Endothelial cell of umbilical vein (primary cell): Measurements from ENCODE around the gene GLDN. TPM values are rescaled to one million over a fixed set of nuclear protein-coding genes. Genes with fewer than 3 reads are reported as not detected.

Source experiments
- BruUV-seq: library from RNA; stranded (reverse); fragments of 400-500 nt; replicated peaks from 2 replicates; lab custom pipeline; 2021; lab: Mats Ljungman, UMichigan
- CTCF ChIA-PET: fragments of 300-600, 350-600 bp; sonication (Branson Sonifier 250); formaldehyde crosslinking; loops from one replicate; lab custom pipeline; 2021; ENCODE audit warnings: antibody characterized with exemption, inconsistent platforms; lab: Charles Lee
- POLR2A ChIA-PET: fragments of 300-600, 350-600 bp; sonication (Branson Sonifier 250); formaldehyde crosslinking; loops from one replicate; lab custom pipeline; 2021; ENCODE audit warnings: antibody characterized with exemption, inconsistent platforms; lab: Charles Lee
- DNase-seq: peaks from one replicate; pipeline ENCODE4 v3.0.0-alpha.2; 2011; ENCODE audit warnings: low read depth, low spot score
- FAIRE-seq: peaks from 2 replicates; lab custom pipeline; 2011; peaks lifted over from hg19 to GRCh38; lab: Jason Lieb, UNC
- H2AFZ ChIP-seq: 2 replicates; pipeline ENCODE4 v1.6.0; 2012; ENCODE audit warnings: low read depth, low read length, control low read depth, inconsistent platforms
- H3K27ac ChIP-seq: 2 replicates; pipeline ENCODE4 v1.5.1; 2011; ENCODE audit warnings: low read depth, mild to moderate bottlenecking, control low read depth, low read length, moderate library complexity; ENCODE audit not compliant: insufficient read depth
- H3K27me3 ChIP-seq, 2 experiments: 2 replicates each; pipeline versions ENCODE4 v1.6.0 to v1.6.1; 2011; ENCODE audit warnings: low read length in 2 of 2, mixed read lengths in 1 of 2; ENCODE audit not compliant: control insufficient read depth in 2 of 2, insufficient read depth in 2 of 2
- H3K36me3 ChIP-seq, 2 experiments: 2 replicates in 1 of 2; 3 replicates in 1 of 2; pipeline ENCODE4 v1.5.1; 2011; ENCODE audit warnings: low read length in 2 of 2, mild to moderate bottlenecking in 1 of 2, moderate library complexity in 1 of 2; ENCODE audit not compliant: control insufficient read depth in 2 of 2, insufficient read depth in 2 of 2; ENCODE audit errors: extremely low read depth in 1 of 2
- H3K4me1 ChIP-seq: 3 replicates; pipeline ENCODE4 v1.5.1; 2011; ENCODE audit warnings: mild to moderate bottlenecking, low read length; ENCODE audit not compliant: control insufficient read depth, insufficient read depth; ENCODE audit errors: extremely low read depth
- H3K4me2 ChIP-seq: 2 replicates; pipeline ENCODE4 v1.6.1; 2011; ENCODE audit warnings: low read length, control low read depth, mixed read lengths; ENCODE audit not compliant: insufficient read depth
- H3K4me3 ChIP-seq, 3 experiments: fragments of 200-600 bp in 1 of 3; sonication (generic), shearing (Covaris generic) in 1 of 3; replicated peaks in 1 of 3; 2 replicates each; pipeline ENCODE4 v1.5.1; 2011 to 2016; ENCODE audit warnings: control low read depth in 3 of 3, low read length in 3 of 3, mild to moderate bottlenecking in 2 of 3, inconsistent platforms in 1 of 3, low read depth in 1 of 3, moderate library complexity in 1 of 3; ENCODE audit not compliant: insufficient read depth in 1 of 3
- H3K79me2 ChIP-seq: 2 replicates; pipeline ENCODE4 v1.6.0; 2012; ENCODE audit warnings: low read length, inconsistent platforms; ENCODE audit not compliant: control insufficient read depth, insufficient read depth
- H3K9ac ChIP-seq: replicated peaks from 2 replicates; pipeline ENCODE3; 2011; ENCODE audit warnings: low read length, control low read depth; ENCODE audit not compliant: insufficient read depth; ENCODE audit errors: extremely low read depth
- H3K9me1 ChIP-seq: replicated peaks from 3 replicates; pipeline ENCODE4 v1.6.0; 2011; ENCODE audit warnings: mild to moderate bottlenecking, low read length; ENCODE audit not compliant: control insufficient read depth, insufficient read depth; ENCODE audit errors: extremely low read depth
- H3K9me3 ChIP-seq: replicated peaks from 2 replicates; pipeline ENCODE4 v1.5.1; 2012; ENCODE audit warnings: low read length, inconsistent platforms; ENCODE audit not compliant: control insufficient read depth, insufficient read depth
- H4K20me1 ChIP-seq: replicated peaks from 2 replicates; pipeline ENCODE3; 2011; ENCODE audit warnings: mild to moderate bottlenecking, low read length; ENCODE audit not compliant: control insufficient read depth, insufficient read depth; ENCODE audit errors: extremely low read depth
- CTCF ChIP-seq, 2 donors: IDR thresholded peaks; 1 replicate in 1 of 2; 2 replicates in 1 of 2; pipeline ENCODE4 v1.5.1; 2011; ENCODE audit warnings: low read length in 2 of 2, mild to moderate bottlenecking in 2 of 2, moderate library complexity in 2 of 2, control low read depth in 1 of 2, inconsistent platforms in 1 of 2, low read depth in 1 of 2; ENCODE audit not compliant: insufficient read depth in 1 of 2; ENCODE audit errors: extremely low read depth in 1 of 2
- EZH2 ChIP-seq: IDR thresholded peaks from 2 replicates; pipeline ENCODE4 v1.6.1; 2012; ENCODE audit warnings: borderline replicate concordance, low read depth, mild to moderate bottlenecking, moderate library complexity, low read length, inconsistent platforms; ENCODE audit not compliant: severe bottlenecking
- FOS ChIP-seq: IDR thresholded peaks from 2 replicates; pipeline ENCODE4 v1.6.1; 2011; ENCODE audit warnings: mild to moderate bottlenecking, low read length, moderate library complexity, borderline replicate concordance; ENCODE audit not compliant: insufficient read depth
- GATA2 ChIP-seq: IDR thresholded peaks from 2 replicates; pipeline ENCODE4 v1.7.0; 2011; ENCODE audit warnings: low read depth, mild to moderate bottlenecking, moderate library complexity, mixed read lengths, low read length; ENCODE audit not compliant: insufficient read length, insufficient read depth
- JUN ChIP-seq: IDR thresholded peaks from 2 replicates; pipeline ENCODE4 v1.6.1; 2011; ENCODE audit warnings: borderline replicate concordance, low read depth; ENCODE audit not compliant: insufficient read length, insufficient read depth
- MAX ChIP-seq: IDR thresholded peaks from 2 replicates; pipeline ENCODE4 v1.6.1; 2011; ENCODE audit not compliant: insufficient read depth, insufficient read length
- MYC ChIP-seq: IDR thresholded peaks from one replicate; pipeline ENCODE4 v1.6.1; 2011; ENCODE audit warnings: mild to moderate bottlenecking, low read depth, low read length
- POLR2A ChIP-seq: IDR thresholded peaks from 2 replicates; pipeline ENCODE4 v1.6.1; 2012; ENCODE audit warnings: low read depth, mild to moderate bottlenecking, control low read depth, low read length
- POLR2AphosphoS5 ChIP-seq: IDR thresholded peaks from 2 replicates; pipeline ENCODE4 v1.6.1; 2012; ENCODE audit warnings: low read depth, mild to moderate bottlenecking, control low read depth, low read length, moderate library complexity; ENCODE audit not compliant: insufficient read depth
- dilution Hi-C: fragments of 300-500 bp; cut with MboI; formaldehyde crosslinking; loops from one replicate; pipeline ENCODE4 v1.15.0; 2019; ENCODE audit warnings: low sequenced_read_pairs; ENCODE audit not compliant: extremely low pct_ligation_motif_present
- intact Hi-C: fragments of 100-400 bp; cut with micrococcal nuclease; formaldehyde crosslinking; loops from one replicate; pipeline ENCODE4 v1.10.0; 2022
- polyA plus RNA-seq, 4 experiments: library from polyadenylated mRNA; depleted of rRNA in 3 of 4; stranded (reverse) in 3 of 4; unstranded in 1 of 4; fragments of >200 nt; gene quantifications; 2 replicates each; pipeline versions ENCODE4 v1.2.1 to v1.2.3, GENCODE V29; 2011 to 2012; ENCODE audit warnings: missing spikeins in 1 of 4
- total RNA-seq: library from RNA; stranded (reverse); gene quantifications from 2 replicates; pipeline ENCODE4 v1.2.3, GENCODE V29; 2021

Gene GLDN
- total and polyA plus RNA-seq, 2 donors (not counting 3 experiments of a cell fraction or from before 2014, with no cell fraction given), result not detected

- BruUV-seq, result no TSS peak
- no peak for DNase-seq
- no peak overlapping the region for H3K9ac ChIP-seq
- TF ChIP-seq GATA2, result no peak
- no peak for TF ChIP-seq MYC
- no peak for TF ChIP-seq EZH2
- no peak for TF ChIP-seq MAX
- TF ChIP-seq POLR2AphosphoS5, result no peak
- TF ChIP-seq FOS, result no peak
- no peak for TF ChIP-seq CTCF (IDR thresholded peaks at IDR 0.05; ENCODE audit: extremely low read depth in 1 of 2, insufficient read depth in 1 of 2, low read depth in 1 of 2, low read length in 2 of 2)
- TF ChIP-seq JUN, result no peak
- TF ChIP-seq POLR2A, result no peak
- H3K27me3 ChIP-seq, result peaks cover 67 to 81% of the 10 kb centered on the region in 2 experiments
- ChIA-PET POLR2A (no interaction called here), CTCF (interaction anchor here (0.9 kb wide), 1 partner anchor 10 kb away, joined by 3 read pairs; no protein-coding TSS in a partner anchor)
- no peaks in the 10 kb centered on the region for H3K36me3 ChIP-seq
- no peak overlapping the region for H3K4me2 ChIP-seq
- no peak overlapping the region for H3K27ac ChIP-seq
- no peaks in the 10 kb centered on the region for H3K9me3 ChIP-seq
- dilution Hi-C loops, result no loop called here
- FAIRE-seq, result no peak
- H3K79me2 ChIP-seq, result no peaks in the 10 kb centered on the region
- H3K9me1 ChIP-seq, result no peaks in the 10 kb centered on the region
- no peak overlapping the region for H3K4me3 ChIP-seq
- H4K20me1 ChIP-seq, result no peaks in the 10 kb centered on the region
- intact Hi-C loops, result no loop called here
- no peaks in the 10 kb centered on the region for H3K4me1 ChIP-seq
- no peak overlapping the region for H2AFZ ChIP-seq
These were observed 24.6 kb downstream of the GLDN start for GRCh38 chr15:51366071-51366470.
